GM18867 (cell line): ENCODE measurements around the gene PAGR1.
"Not testable (repeated sequence)": the region's sequence is repeated elsewhere in the genome, so short reads cannot be mapped to it uniquely, and the experiment has no call there.

Experiments used
- ATAC-seq: cut with Tn5 transposase; IDR thresholded peaks from one replicate; pipeline ENCODE4 v1.9.1; 2021; ENCODE audit warnings: mild to moderate bottlenecking, moderate library complexity; ENCODE audit not compliant: unreplicated experiment

Gene PAGR1

GRCh38 chr16:29811896-29812665 is 3.9 kb upstream of the PAGR1 start, which contains the start of gene PRRT2:
Gene PRRT2 (plus strand): TSS chr16:29812193. CDS start chr16:29813055, 862 bp downstream.
- no peak for ATAC-seq

- ATAC-seq = no peak
These were observed 3.0 kb upstream of the PAGR1 start for GRCh38 chr16:29812754-29813643.

GRCh38 chr16:29813644-29814562 is 2.0 kb upstream of the PAGR1 start:
- ATAC-seq = no peak

- ATAC-seq = no peak
These were observed 1.4 kb upstream of the PAGR1 start for GRCh38 chr16:29814592-29814991.

- no peak for ATAC-seq
These were observed 775 bp upstream of the PAGR1 start for GRCh38 chr16:29815032-29815721.

GRCh38 chr16:29816694-29817441 is 916 bp downstream of the PAGR1 start:
- ATAC-seq = peak; percentile 13

- no peak for ATAC-seq
These were observed 2.1 kb downstream of the PAGR1 start for GRCh38 chr16:29818082-29818481.

GRCh38 chr16:29819506-29819905 is 3.6 kb downstream of the PAGR1 start:
- ATAC-seq = no peak

- ATAC-seq = no peak
These were observed 4.3 kb downstream of the PAGR1 start, which contains the start of gene MVP for GRCh38 chr16:29820271-29820701. Gene MVP (plus strand): TSS chr16:29820462. CDS start chr16:29830550, 10,088 bp downstream.

GRCh38 chr16:29820730-29821642 is 5.0 kb downstream of the PAGR1 start:
- peak; percentile 46 for ATAC-seq

- ATAC-seq = no peak
These were observed 5.7 kb downstream of the PAGR1 start for GRCh38 chr16:29821643-29822115.

- ATAC-seq = no peak
These were observed 8.7 kb downstream of the PAGR1 start for GRCh38 chr16:29824589-29825144.

- ATAC-seq = no peak
These were observed 9.4 kb downstream of the PAGR1 start for GRCh38 chr16:29825145-29826044.

- ATAC-seq = no peak
These were observed 10.4 kb downstream of the PAGR1 start for GRCh38 chr16:29826342-29826695.

- ATAC-seq = no peak
These were observed 14.8 kb downstream of the PAGR1 start for GRCh38 chr16:29830774-29831173.

- no peak for ATAC-seq
These were observed 15.5 kb downstream of the PAGR1 start for GRCh38 chr16:29831490-29831889.

- not testable (repeated sequence) for ATAC-seq
These were observed 17.3 kb downstream of the PAGR1 start for GRCh38 chr16:29833219-29833618.
